Measurements from ENCODE around the gene HMCN1.

GRCh38 chr1:185776522-185776921 is 42.3 kb downstream of the HMCN1 start:
- TF ChIP-seq CTCF (IDR thresholded peaks at IDR 0.05; ENCODE audit: low read depth, low read length, poor library complexity, severe bottlenecking) (no peak), EZH2phosphoT487 (IDR thresholded peaks at IDR 0.05; ENCODE audit: borderline replicate concordance, low read length) (no peak)

Measured in DOHH2 (cell line).